ENCODE results near the gene TRPC4. TPM values are rescaled to one million over a fixed set of nuclear protein-coding genes. Genes with fewer than 3 reads are reported as not detected.
A peak's percentile ranks its signal among the peaks of the same experiment; 100 is the strongest.
"Not testable (repeated sequence)": the region's sequence is repeated elsewhere in the genome, so short reads cannot be mapped to it uniquely, and the experiment has no call there.

The TRPC4 gene
- total RNA-seq, 8 experiments from 2014 or later: 0.25 to 7.3 (median 3.1) TPM

- in situ Hi-C loops (cut with MboI; ENCODE audit: low pct_unique_long_range_greater_than_20kb in 2 of 9, low sequenced_read_pairs in 9 of 9, unreplicated experiment in 9 of 9): no loop called here
- Histone ChIP-seq H3K27ac (no peak overlapping the region), H3K4me1 (replicated peaks in 1 of 2) (no peaks in the 10 kb centered on the region), H3K4me3 (no peak overlapping the region)
- ATAC-seq (replicated peaks in 6 of 8): no peak
- WGBS, 10 experiments: 59 to 100% (median 93%) methylated on average over 1 to 3 of the region's 3 CpGs; no CpG with 5 or more reads in 1 of the 10 experiments
These were observed 62.9 kb downstream of the TRPC4 start for GRCh38 chr13:37806666-37807065.

GRCh38 chr13:37797631-37798030, 71.9 kb downstream of the TRPC4 start:
- H3K4me1 ChIP-seq (replicated peaks in 1 of 2): no peaks in the 10 kb centered on the region
- in situ Hi-C loops (cut with MboI; ENCODE audit: low pct_unique_long_range_greater_than_20kb in 2 of 9, low sequenced_read_pairs in 9 of 9, unreplicated experiment in 9 of 9): no loop called here
- ATAC-seq (replicated peaks in 6 of 8): no peak
- H3K4me3 ChIP-seq: no peak overlapping the region
- 21 to 100% (median 85%) methylated on average over 2 to 3 of the region's 3 CpGs for WGBS, 10 experiments
- no peak overlapping the region for H3K27ac ChIP-seq

DNA sequence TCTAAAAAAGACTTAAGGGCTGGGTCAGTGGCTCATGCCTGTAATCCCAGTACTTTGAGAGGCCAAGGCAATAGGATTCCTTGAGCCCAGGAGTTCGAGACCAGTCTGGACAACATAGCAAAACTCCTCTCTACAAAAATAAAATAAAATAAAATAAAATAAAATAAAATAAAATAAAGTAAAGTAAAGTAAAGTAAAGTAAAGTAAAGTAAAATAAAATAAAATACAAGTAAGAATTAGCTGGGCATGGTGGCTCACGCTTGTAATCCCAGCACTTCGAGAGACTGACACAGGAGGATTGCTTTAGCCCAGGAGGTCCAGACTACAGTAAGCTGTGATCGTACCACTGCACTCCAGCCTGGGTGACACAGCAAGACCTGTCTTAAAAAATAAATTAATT, 72.8 kb downstream of the TRPC4 start:
- 61 to 100% (median 95%) methylated on average over 1 to 4 of the region's 4 CpGs for whole genome bisulfite sequencing, 10 experiments
- H3K4me1 ChIP-seq (replicated peaks in 1 of 2); H3K4me3 ChIP-seq; ATAC-seq (replicated peaks in 6 of 8); in situ Hi-C loops (cut with MboI; ENCODE audit: low pct_unique_long_range_greater_than_20kb in 2 of 9, low sequenced_read_pairs in 9 of 9, unreplicated experiment in 9 of 9); H3K27ac ChIP-seq: not testable (repeated sequence)

- H3K27ac ChIP-seq: no peak overlapping the region
- in situ Hi-C loops (cut with MboI; ENCODE audit: low pct_unique_long_range_greater_than_20kb in 2 of 9, low sequenced_read_pairs in 9 of 9, unreplicated experiment in 9 of 9): no loop called here
- no peak for ATAC-seq (replicated peaks in 6 of 8)
- no peaks in the 10 kb centered on the region for H3K4me1 ChIP-seq (replicated peaks in 1 of 2)
- no peak overlapping the region for H3K4me3 ChIP-seq
These were observed 74.2 kb downstream of the TRPC4 start for GRCh38 chr13:37795326-37795725.

DNA sequence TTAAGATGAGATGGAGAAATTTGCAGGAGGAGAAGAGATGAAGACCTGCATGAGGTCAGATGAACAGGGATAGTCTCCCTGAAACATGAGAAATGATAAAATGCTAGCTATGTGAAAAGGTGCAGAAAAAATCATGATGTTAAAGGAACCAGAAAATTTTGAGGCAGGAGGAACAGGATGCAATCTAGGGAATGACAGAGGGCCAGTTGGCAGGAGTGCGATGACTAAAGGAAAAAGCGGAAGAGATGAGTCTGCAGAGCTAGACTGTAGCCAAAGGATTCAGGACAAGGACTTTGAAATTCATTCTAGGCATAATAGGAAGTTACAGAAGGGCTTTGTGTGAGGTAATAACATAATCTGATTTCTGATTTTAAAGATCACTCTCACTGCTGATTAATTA, 77.9 kb downstream of the TRPC4 start:
- no peak for ATAC-seq (replicated peaks in 6 of 8)
- 0 to 100% (median 95%) methylated on average over 1 to 2 of the region's 2 CpGs; no CpG with 5 or more reads in 1 of the 10 experiments for WGBS, 10 experiments
- in situ Hi-C loops (cut with MboI; ENCODE audit: low pct_unique_long_range_greater_than_20kb in 2 of 9, low sequenced_read_pairs in 9 of 9, unreplicated experiment in 9 of 9): no loop called here
- no peak overlapping the region for H3K27ac ChIP-seq
- H3K4me3 ChIP-seq: no peak overlapping the region
- peaks cover 0 to 2% of the 10 kb centered on the region in 2 donors for H3K4me1 ChIP-seq (replicated peaks in 1 of 2)

GRCh38 chr13:37788346-37788745, 81.2 kb downstream of the TRPC4 start:
- peaks cover 0 to 31% of the 10 kb centered on the region in 2 donors for H3K4me1 ChIP-seq (replicated peaks in 1 of 2)
- 40 to 100% (median 83%) methylated on average over 1 of the region's 1 CpG; no CpG with 5 or more reads in 2 of the 10 experiments for WGBS, 10 experiments
- in situ Hi-C loops (cut with MboI; ENCODE audit: low pct_unique_long_range_greater_than_20kb in 2 of 9, low sequenced_read_pairs in 9 of 9, unreplicated experiment in 9 of 9): no loop called here
- H3K27ac ChIP-seq: no peak overlapping the region
- no peak for ATAC-seq (replicated peaks in 6 of 8)
- H3K4me3 ChIP-seq: no peak overlapping the region

DNA sequence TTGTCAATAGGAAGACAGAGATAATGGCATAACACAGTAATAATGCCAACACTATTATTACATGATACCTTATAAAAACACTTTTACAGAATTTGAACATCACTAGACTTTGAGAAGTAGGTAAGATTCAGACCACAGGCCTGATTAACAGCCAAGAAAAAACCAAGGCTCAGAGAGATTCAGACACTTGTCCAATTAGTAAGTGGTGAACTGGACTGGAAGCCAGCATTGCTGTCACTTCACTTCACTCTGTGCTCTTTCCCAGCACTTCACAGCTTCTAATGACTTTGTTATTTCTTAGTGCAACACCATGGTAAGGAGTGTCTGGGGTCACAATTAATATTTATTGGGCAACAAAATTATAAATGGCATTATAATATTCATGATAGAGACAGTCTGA, 91.9 kb downstream of the TRPC4 start:
- no peak for ATAC-seq (replicated peaks in 6 of 8)
- in situ Hi-C loops (cut with MboI; ENCODE audit: low pct_unique_long_range_greater_than_20kb in 2 of 9, low sequenced_read_pairs in 9 of 9, unreplicated experiment in 9 of 9): no loop called here
- Histone ChIP-seq H3K4me3 (no peak overlapping the region), H3K4me1 (replicated peaks in 1 of 2) (peaks cover 0 to 53% of the 10 kb centered on the region in 2 donors), H3K27ac (no peak overlapping the region)

- Histone ChIP-seq H3K27ac (no peak overlapping the region), H3K4me1 (replicated peaks in 1 of 2) (peaks cover 0 to 35% of the 10 kb centered on the region in 2 donors), H3K4me3 (no peak overlapping the region)
- in situ Hi-C loops (cut with MboI; ENCODE audit: low pct_unique_long_range_greater_than_20kb in 2 of 9, low sequenced_read_pairs in 9 of 9, unreplicated experiment in 9 of 9): no loop called here
- 44 to 100% (median 82%) methylated on average over 1 of the region's 1 CpG; no CpG with 5 or more reads in 2 of the 10 experiments for WGBS, 10 experiments
- no peak for ATAC-seq (replicated peaks in 6 of 8)
These were observed 93.7 kb downstream of the TRPC4 start for GRCh38 chr13:37775871-37776270.

DNA sequence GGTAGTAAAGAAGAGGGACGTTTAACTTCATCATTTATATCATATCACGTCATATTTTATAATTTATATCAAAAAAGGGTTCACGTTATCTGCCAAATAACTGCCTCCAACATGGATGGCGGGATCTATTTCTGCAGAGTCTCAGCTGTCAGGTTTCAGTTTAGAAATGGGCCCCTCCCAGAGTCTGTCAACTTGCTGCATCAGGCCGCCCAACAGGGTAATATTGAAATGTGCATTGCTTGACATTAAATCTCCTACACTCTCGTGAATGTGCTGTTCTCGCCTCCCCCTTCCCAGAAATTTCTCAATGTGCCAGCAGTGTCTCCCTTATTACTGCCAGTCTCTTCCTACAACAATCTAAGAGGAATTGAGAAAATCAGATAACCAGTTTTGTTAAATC, 96.9 kb downstream of the TRPC4 start:
- ATAC-seq (replicated peaks in 6 of 8): peak in 2 of 8 experiments; percentile 55 to 57
- in situ Hi-C loops (cut with MboI; ENCODE audit: low pct_unique_long_range_greater_than_20kb in 2 of 9, low sequenced_read_pairs in 9 of 9, unreplicated experiment in 9 of 9): no loop called here
- no peak overlapping the region for H3K27ac ChIP-seq
- H3K4me1 ChIP-seq (replicated peaks in 1 of 2): peaks cover 0 to 2% of the 10 kb centered on the region in 2 donors
- WGBS, 10 experiments: 40 to 100% (median 86%) methylated on average over 2 to 7 of the region's 7 CpGs
- H3K4me3 ChIP-seq: no peak overlapping the region

GRCh38 chr13:37769545-37769944, 100.0 kb downstream of the TRPC4 start:
- Histone ChIP-seq H3K4me3 (no peak overlapping the region), H3K27ac (no peak overlapping the region), H3K4me1 (replicated peaks in 1 of 2) (no peaks in the 10 kb centered on the region)
- 29 to 100% (median 84%) methylated on average over 2 of the region's 2 CpGs; no CpG with 5 or more reads in 2 of the 10 experiments for WGBS, 10 experiments
- in situ Hi-C loops (cut with MboI; ENCODE audit: low pct_unique_long_range_greater_than_20kb in 2 of 9, low sequenced_read_pairs in 9 of 9, unreplicated experiment in 9 of 9): no loop called here
- ATAC-seq (replicated peaks in 6 of 8): no peak

- WGBS, 10 experiments: 36 to 94% (median 69%) methylated on average over 1 to 2 of the region's 2 CpGs
- in situ Hi-C loops (cut with MboI; ENCODE audit: low pct_unique_long_range_greater_than_20kb in 2 of 9, low sequenced_read_pairs in 9 of 9, unreplicated experiment in 9 of 9): no loop called here
- Histone ChIP-seq H3K4me3 (no peak overlapping the region), H3K4me1 (replicated peaks in 1 of 2) (no peaks in the 10 kb centered on the region), H3K27ac (no peak overlapping the region)
- ATAC-seq (replicated peaks in 6 of 8): no peak
These were observed 100.5 kb downstream of the TRPC4 start for GRCh38 chr13:37769078-37769477.

- in situ Hi-C loops (cut with MboI; ENCODE audit: low pct_unique_long_range_greater_than_20kb in 2 of 9, low sequenced_read_pairs in 9 of 9, unreplicated experiment in 9 of 9): no loop called here
- H3K4me1 ChIP-seq (replicated peaks in 1 of 2): no peaks in the 10 kb centered on the region
- 55 to 100% (median 91%) methylated on average over 2 to 3 of the region's 3 CpGs; no CpG with 5 or more reads in 2 of the 10 experiments for WGBS, 10 experiments
- H3K4me3 ChIP-seq: no peak overlapping the region
- peak in 2 of 8 experiments; percentile 59 to 71 for ATAC-seq (replicated peaks in 6 of 8)
- no peak overlapping the region for H3K27ac ChIP-seq
These were observed 103.1 kb downstream of the TRPC4 start for GRCh38 chr13:37766502-37766901.

DNA sequence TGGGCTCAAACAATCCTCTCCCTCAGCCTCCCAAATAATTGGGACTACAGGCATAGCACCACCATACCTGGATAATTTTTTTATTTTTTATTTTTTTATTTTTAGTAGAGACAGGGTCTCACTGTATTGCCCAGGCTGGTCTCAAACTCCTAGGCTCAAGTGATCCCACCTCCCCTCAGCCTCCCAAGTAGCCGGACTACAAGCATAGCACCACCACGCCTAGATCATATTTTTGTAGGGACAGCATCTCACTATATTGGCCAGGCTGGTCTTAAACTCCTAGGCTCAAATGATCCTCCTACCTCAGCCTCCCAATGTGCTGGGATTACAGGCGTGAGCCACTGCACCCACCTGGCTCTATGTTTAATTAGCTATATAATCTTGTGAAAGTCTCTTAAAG, 114.2 kb downstream of the TRPC4 start:
- Histone ChIP-seq H3K27ac (no peak overlapping the region), H3K4me3 (no peak overlapping the region), H3K4me1 (replicated peaks in 1 of 2) (no peaks in the 10 kb centered on the region)
- no peak for ATAC-seq (replicated peaks in 6 of 8)
- in situ Hi-C loops (cut with MboI; ENCODE audit: low pct_unique_long_range_greater_than_20kb in 2 of 9, low sequenced_read_pairs in 9 of 9, unreplicated experiment in 9 of 9): no loop called here
- WGBS, 10 experiments: 0 to 90% (median 60%) methylated on average over 1 to 3 of the region's 3 CpGs; no CpG with 5 or more reads in 2 of the 10 experiments

- in situ Hi-C loops (cut with MboI; ENCODE audit: low pct_unique_long_range_greater_than_20kb in 2 of 9, low sequenced_read_pairs in 9 of 9, unreplicated experiment in 9 of 9): no loop called here
- 64 to 100% (median 81%) methylated on average over 1 to 6 of the region's 6 CpGs; no CpG with 5 or more reads in 1 of the 10 experiments for WGBS, 10 experiments
- ATAC-seq (replicated peaks in 6 of 8): no peak
These were observed 115.8 kb downstream of the TRPC4 start for GRCh38 chr13:37753776-37754175.

More at GRCh38 chr13:37753776-37754175, 115.8 kb downstream of the TRPC4 start:
- no peak overlapping the region for H3K4me3 ChIP-seq
- no peak overlapping the region for H3K27ac ChIP-seq
- no peaks in the 10 kb centered on the region for H3K4me1 ChIP-seq (replicated peaks in 1 of 2)

All from motor neuron (in vitro differentiated cells).